ENCODE measurements around the gene SOX11. TPM values are rescaled to one million over a fixed set of nuclear protein-coding genes. Genes with fewer than 3 reads are reported as not detected.

The SOX11 gene
- total RNA-seq, 1 experiment from 2014 or later = not detected

GRCh38 chr2:5695654-5696403, 3.6 kb downstream of the SOX11 start:
- TF ChIP-seq, protein P1, sequence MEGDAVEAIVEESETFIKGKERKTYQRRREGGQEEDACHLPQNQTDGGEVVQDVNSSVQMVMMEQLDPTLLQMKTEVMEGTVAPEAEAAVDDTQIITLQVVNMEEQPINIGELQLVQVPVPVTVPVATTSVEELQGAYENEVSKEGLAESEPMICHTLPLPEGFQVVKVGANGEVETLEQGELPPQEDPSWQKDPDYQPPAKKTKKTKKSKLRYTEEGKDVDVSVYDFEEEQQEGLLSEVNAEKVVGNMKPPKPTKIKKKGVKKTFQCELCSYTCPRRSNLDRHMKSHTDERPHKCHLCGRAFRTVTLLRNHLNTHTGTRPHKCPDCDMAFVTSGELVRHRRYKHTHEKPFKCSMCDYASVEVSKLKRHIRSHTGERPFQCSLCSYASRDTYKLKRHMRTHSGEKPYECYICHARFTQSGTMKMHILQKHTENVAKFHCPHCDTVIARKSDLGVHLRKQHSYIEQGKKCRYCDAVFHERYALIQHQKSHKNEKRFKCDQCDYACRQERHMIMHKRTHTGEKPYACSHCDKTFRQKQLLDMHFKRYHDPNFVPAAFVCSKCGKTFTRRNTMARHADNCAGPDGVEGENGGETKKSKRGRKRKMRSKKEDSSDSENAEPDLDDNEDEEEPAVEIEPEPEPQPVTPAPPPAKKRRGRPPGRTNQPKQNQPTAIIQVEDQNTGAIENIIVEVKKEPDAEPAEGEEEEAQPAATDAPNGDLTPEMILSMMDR (IDR thresholded peaks at IDR 0.05; ENCODE audit: unreplicated experiment) = no peak
- DNase-seq = no peak
- no peak overlapping the region for H3K27ac Mint-ChIP-seq (ENCODE audit: unreplicated experiment)
- no peak overlapping the region for H3K4me3 Mint-ChIP-seq (ENCODE audit: low read depth, unreplicated experiment)
- no TSS peak for BruUV-seq (replicated peaks)
- H3K9me3 Mint-ChIP-seq (ENCODE audit: low read depth, unreplicated experiment) = peaks cover 7% of the 10 kb centered on the region
- H3K27me3 Mint-ChIP-seq (ENCODE audit: unreplicated experiment) = no peaks in the 10 kb centered on the region
- H3K4me1 Mint-ChIP-seq (ENCODE audit: low read depth, unreplicated experiment) = no peaks in the 10 kb centered on the region
- peaks cover 7% of the 10 kb centered on the region for H3K36me3 Mint-ChIP-seq (ENCODE audit: insufficient read depth, unreplicated experiment)
- intact Hi-C loops (cut with micrococcal nuclease; ENCODE audit: unreplicated experiment) = no loop called here
- CTCF ChIA-PET = interaction anchor here (0.7 kb wide), 1 partner anchor 419 kb away, joined by 4 read pairs; no protein-coding TSS in a partner anchor

- no peak overlapping the region for H3K4me3 Mint-ChIP-seq (ENCODE audit: low read depth, unreplicated experiment)
- H3K36me3 Mint-ChIP-seq (ENCODE audit: insufficient read depth, unreplicated experiment) = peaks cover 4% of the 10 kb centered on the region
- H3K27ac Mint-ChIP-seq (ENCODE audit: unreplicated experiment) = no peak overlapping the region
- no peaks in the 10 kb centered on the region for H3K27me3 Mint-ChIP-seq (ENCODE audit: unreplicated experiment)
- intact Hi-C loops (cut with micrococcal nuclease; ENCODE audit: unreplicated experiment) = no loop called here
- peaks cover 5% of the 10 kb centered on the region for H3K9me3 Mint-ChIP-seq (ENCODE audit: low read depth, unreplicated experiment)
- H3K4me1 Mint-ChIP-seq (ENCODE audit: low read depth, unreplicated experiment) = no peaks in the 10 kb centered on the region
- no peak for DNase-seq
- TF ChIP-seq, protein P1 (IDR thresholded peaks at IDR 0.05; ENCODE audit: unreplicated experiment) = no peak
- CTCF ChIA-PET = no interaction called here
- no TSS peak for BruUV-seq (replicated peaks)
Observed at GRCh38 chr2:5696404-5696944, 4.3 kb downstream of the SOX11 start.

- Mint-ChIP-seq H3K27ac (ENCODE audit: unreplicated experiment) (no peak overlapping the region), H3K4me1 (ENCODE audit: low read depth, unreplicated experiment) (no peaks in the 10 kb centered on the region), H3K36me3 (ENCODE audit: insufficient read depth, unreplicated experiment) (peaks cover 4% of the 10 kb centered on the region), H3K9me3 (ENCODE audit: low read depth, unreplicated experiment) (peaks cover 5% of the 10 kb centered on the region), H3K4me3 (ENCODE audit: low read depth, unreplicated experiment) (no peak overlapping the region), H3K27me3 (ENCODE audit: unreplicated experiment) (no peaks in the 10 kb centered on the region)
- TF ChIP-seq, protein P1 (IDR thresholded peaks at IDR 0.05; ENCODE audit: unreplicated experiment) = no peak
- CTCF ChIA-PET = interaction anchor here (0.6 kb wide), 1 partner anchor 975 kb away, joined by 4 read pairs; no protein-coding TSS in a partner anchor
- DNase-seq = no peak
- intact Hi-C loops (cut with micrococcal nuclease; ENCODE audit: unreplicated experiment) = no loop called here
- no TSS peak for BruUV-seq (replicated peaks)
Observed at GRCh38 chr2:5696945-5697521, 4.8 kb downstream of the SOX11 start.

DNA sequence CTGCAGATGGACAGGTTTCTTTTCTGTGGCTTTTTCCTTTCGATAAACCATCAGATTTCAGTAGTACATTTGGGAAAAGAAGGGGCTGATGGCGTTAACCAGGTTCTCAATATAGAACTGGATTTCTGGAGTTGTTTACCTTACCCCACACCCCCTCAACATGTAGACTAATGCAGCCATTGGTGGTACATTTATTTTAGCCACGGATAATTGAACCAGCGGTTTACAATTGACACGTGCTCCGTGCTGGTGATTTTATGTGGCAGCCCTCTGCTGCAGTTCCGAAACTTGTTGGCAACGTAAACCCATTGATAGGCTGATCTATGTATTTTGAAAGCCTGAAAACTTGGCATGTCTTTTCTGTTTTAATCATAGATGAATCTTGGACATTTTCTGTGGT, 5.4 kb downstream of the SOX11 start:
- no peak overlapping the region for H3K4me3 Mint-ChIP-seq (ENCODE audit: low read depth, unreplicated experiment)
- TF ChIP-seq, protein P1 (IDR thresholded peaks at IDR 0.05; ENCODE audit: unreplicated experiment) = no peak
- no peak overlapping the region for H3K27ac Mint-ChIP-seq (ENCODE audit: unreplicated experiment)

More for the DNA sequence above, 5.4 kb downstream of the SOX11 start:
- peaks cover 4% of the 10 kb centered on the region for H3K36me3 Mint-ChIP-seq (ENCODE audit: insufficient read depth, unreplicated experiment)
- no peaks in the 10 kb centered on the region for H3K4me1 Mint-ChIP-seq (ENCODE audit: low read depth, unreplicated experiment)
- intact Hi-C loops (cut with micrococcal nuclease; ENCODE audit: unreplicated experiment) = no loop called here
- DNase-seq = no peak
- BruUV-seq (replicated peaks) = no TSS peak
- CTCF ChIA-PET = interaction anchor here (0.6 kb wide), 1 partner anchor 975 kb away, joined by 4 read pairs; no protein-coding TSS in a partner anchor
- H3K9me3 Mint-ChIP-seq (ENCODE audit: low read depth, unreplicated experiment) = peaks cover 5% of the 10 kb centered on the region
- no peaks in the 10 kb centered on the region for H3K27me3 Mint-ChIP-seq (ENCODE audit: unreplicated experiment)
